Measurements from ENCODE around the gene ZNRF2. TPM values are rescaled to one million over a fixed set of nuclear protein-coding genes. Genes with fewer than 3 reads are reported as not detected.
A peak's percentile ranks its signal among the peaks of the same experiment; 100 is the strongest.

Gene ZNRF2
- total RNA-seq, 3 donors from 2014 or later (not counting 1 experiment from before 2014, with no cell fraction given), result 35.0 to 43.7 (median 36.3) TPM

DNA sequence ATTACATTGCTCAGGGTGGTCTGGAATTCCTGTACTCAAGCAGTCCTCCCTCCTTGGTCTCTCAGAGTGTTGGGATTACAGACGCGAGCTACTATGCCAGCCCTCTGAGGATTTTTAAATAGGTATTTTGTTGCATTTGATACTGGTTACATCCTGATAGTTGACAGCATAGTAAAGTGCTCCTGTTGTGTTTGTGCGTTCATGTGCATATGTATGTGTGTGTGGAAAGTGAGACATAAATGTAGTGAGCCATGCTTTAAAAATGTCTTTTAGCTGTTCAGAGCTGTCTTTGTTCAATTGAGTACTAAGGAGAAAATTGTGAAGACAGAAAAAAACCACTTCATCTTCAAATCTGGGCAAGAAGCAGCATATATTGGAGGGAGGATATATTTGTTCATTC lies 27.8 kb downstream of the ZNRF2 start:
- Histone ChIP-seq H3K9me3 (ENCODE audit: control insufficient read depth, insufficient read depth, low read length) (no peaks in the 10 kb centered on the region), H3K27me3 (ENCODE audit: control insufficient read depth, insufficient read depth, low read length) (no peaks in the 10 kb centered on the region), H3K27ac (ENCODE audit: low read length) (no peak overlapping the region), H3K4me1 (ENCODE audit: control insufficient read depth, insufficient read depth, low read length) (peaks cover 2% of the 10 kb centered on the region), H3K4me3 (ENCODE audit: low read length) (no peak overlapping the region), H3K36me3 (ENCODE audit: control insufficient read depth, insufficient read depth, low read length) (no peaks in the 10 kb centered on the region)
- peaks cover 55 to 60% of the 10 kb centered on the region in 2 donors for H3K4me1 Mint-ChIP-seq
- 95% methylated on average over 3 of the region's 3 CpGs for WGBS (ENCODE audit: insufficient coverage)
- intact Hi-C loops (cut with micrococcal nuclease), result no loop called here
- H3K27ac Mint-ChIP-seq, result no peak overlapping the region
- DNase-seq (no peak), ATAC-seq (no peak)
- no peaks in the 10 kb centered on the region for H3K9me3 Mint-ChIP-seq
- TF ChIP-seq, protein P1, sequence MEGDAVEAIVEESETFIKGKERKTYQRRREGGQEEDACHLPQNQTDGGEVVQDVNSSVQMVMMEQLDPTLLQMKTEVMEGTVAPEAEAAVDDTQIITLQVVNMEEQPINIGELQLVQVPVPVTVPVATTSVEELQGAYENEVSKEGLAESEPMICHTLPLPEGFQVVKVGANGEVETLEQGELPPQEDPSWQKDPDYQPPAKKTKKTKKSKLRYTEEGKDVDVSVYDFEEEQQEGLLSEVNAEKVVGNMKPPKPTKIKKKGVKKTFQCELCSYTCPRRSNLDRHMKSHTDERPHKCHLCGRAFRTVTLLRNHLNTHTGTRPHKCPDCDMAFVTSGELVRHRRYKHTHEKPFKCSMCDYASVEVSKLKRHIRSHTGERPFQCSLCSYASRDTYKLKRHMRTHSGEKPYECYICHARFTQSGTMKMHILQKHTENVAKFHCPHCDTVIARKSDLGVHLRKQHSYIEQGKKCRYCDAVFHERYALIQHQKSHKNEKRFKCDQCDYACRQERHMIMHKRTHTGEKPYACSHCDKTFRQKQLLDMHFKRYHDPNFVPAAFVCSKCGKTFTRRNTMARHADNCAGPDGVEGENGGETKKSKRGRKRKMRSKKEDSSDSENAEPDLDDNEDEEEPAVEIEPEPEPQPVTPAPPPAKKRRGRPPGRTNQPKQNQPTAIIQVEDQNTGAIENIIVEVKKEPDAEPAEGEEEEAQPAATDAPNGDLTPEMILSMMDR (IDR thresholded peaks at IDR 0.05), result no peak
- H3K4me3 Mint-ChIP-seq, result no peak overlapping the region
- no peaks in the 10 kb centered on the region for H3K36me3 Mint-ChIP-seq
- no peaks in the 10 kb centered on the region for H3K27me3 Mint-ChIP-seq (ENCODE audit: low read depth in 2 of 2)

DNA sequence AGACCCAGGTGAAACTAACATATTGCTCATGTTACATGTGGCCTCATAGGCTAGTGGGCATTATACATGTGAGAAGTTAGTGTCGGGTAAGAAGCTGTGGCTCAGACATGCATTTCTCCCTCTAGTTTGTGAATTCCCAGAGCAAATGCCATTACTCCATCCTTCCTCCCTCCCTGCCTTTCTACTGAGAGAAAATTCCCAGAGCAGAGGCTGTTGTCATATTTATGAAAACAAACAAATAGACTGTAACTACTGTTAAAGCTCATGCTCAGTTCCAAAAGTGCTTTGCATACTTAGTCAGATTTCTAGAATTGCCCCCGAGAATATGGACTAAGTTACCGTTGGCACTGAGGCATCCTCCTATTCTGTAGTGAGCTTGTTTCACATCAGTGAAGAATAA lies 29.0 kb downstream of the ZNRF2 start:
- peak overlapping the region in 1 of 2 donors; percentile 24 for H3K27ac Mint-ChIP-seq

DNA sequence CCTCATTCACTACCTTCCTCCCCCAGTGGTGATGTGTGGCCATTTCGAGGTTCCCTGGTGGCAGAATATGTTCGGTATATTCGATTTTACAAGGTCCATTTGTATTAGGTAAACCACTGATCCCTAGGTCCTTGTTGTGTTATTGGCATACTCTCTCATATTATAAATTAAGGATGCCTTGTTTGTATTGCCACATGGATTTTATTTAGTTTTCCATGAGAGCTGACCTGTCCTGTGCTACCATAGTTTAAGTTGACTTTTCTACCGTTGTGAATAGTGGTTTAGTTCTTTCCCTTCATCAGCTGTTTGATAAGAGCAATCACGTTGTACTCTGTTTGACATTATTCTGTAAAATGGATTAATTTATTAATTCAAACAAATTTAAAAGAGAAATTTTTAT lies 29.4 kb downstream of the ZNRF2 start:
- H3K27ac ChIP-seq (ENCODE audit: low read length), result no peak overlapping the region
- Mint-ChIP-seq H3K4me1 (peaks cover 60 to 61% of the 10 kb centered on the region in 2 donors), H3K27me3 (ENCODE audit: low read depth in 2 of 2) (no peaks in the 10 kb centered on the region), H3K36me3 (no peaks in the 10 kb centered on the region), H3K27ac (peak overlapping the region in 1 of 2 donors; percentile 24), H3K9me3 (no peaks in the 10 kb centered on the region), H3K4me3 (no peak overlapping the region)
- intact Hi-C loops (cut with micrococcal nuclease), result no loop called here
- H3K4me3 ChIP-seq (ENCODE audit: low read length), result no peak overlapping the region
- no peaks in the 10 kb centered on the region for H3K4me1 ChIP-seq (ENCODE audit: control insufficient read depth, insufficient read depth, low read length)
- H3K27me3 ChIP-seq (ENCODE audit: control insufficient read depth, insufficient read depth, low read length), result no peaks in the 10 kb centered on the region
- ATAC-seq, result no peak
- no peak for DNase-seq
- TF ChIP-seq, protein P1 (IDR thresholded peaks at IDR 0.05), result no peak
- H3K36me3 ChIP-seq (ENCODE audit: control insufficient read depth, insufficient read depth, low read length), result no peaks in the 10 kb centered on the region
- no peaks in the 10 kb centered on the region for H3K9me3 ChIP-seq (ENCODE audit: control insufficient read depth, insufficient read depth, low read length)
- WGBS (ENCODE audit: insufficient coverage), result 67% methylated on average over 1 of the region's 5 CpGs

More for the DNA sequence above, 29.0 kb downstream of the ZNRF2 start:
- H3K4me1 ChIP-seq (ENCODE audit: control insufficient read depth, insufficient read depth, low read length), result peaks cover under 1% of the 10 kb centered on the region
- Mint-ChIP-seq H3K9me3 (no peaks in the 10 kb centered on the region), H3K27me3 (ENCODE audit: low read depth in 2 of 2) (no peaks in the 10 kb centered on the region), H3K36me3 (no peaks in the 10 kb centered on the region), H3K4me3 (no peak overlapping the region), H3K4me1 (peaks cover 59 to 60% of the 10 kb centered on the region in 2 donors)
- no peaks in the 10 kb centered on the region for H3K9me3 ChIP-seq (ENCODE audit: control insufficient read depth, insufficient read depth, low read length)
- WGBS (ENCODE audit: insufficient coverage), result 90% methylated on average over 3 of the region's 3 CpGs
- intact Hi-C loops (cut with micrococcal nuclease), result no loop called here
- TF ChIP-seq, protein P1 (IDR thresholded peaks at IDR 0.05), result no peak
- ATAC-seq, result no peak
- H3K4me3 ChIP-seq (ENCODE audit: low read length), result no peak overlapping the region
- no peaks in the 10 kb centered on the region for H3K27me3 ChIP-seq (ENCODE audit: control insufficient read depth, insufficient read depth, low read length)
- no peaks in the 10 kb centered on the region for H3K36me3 ChIP-seq (ENCODE audit: control insufficient read depth, insufficient read depth, low read length)
- no peak for DNase-seq
- H3K27ac ChIP-seq (ENCODE audit: low read length), result no peak overlapping the region

DNA sequence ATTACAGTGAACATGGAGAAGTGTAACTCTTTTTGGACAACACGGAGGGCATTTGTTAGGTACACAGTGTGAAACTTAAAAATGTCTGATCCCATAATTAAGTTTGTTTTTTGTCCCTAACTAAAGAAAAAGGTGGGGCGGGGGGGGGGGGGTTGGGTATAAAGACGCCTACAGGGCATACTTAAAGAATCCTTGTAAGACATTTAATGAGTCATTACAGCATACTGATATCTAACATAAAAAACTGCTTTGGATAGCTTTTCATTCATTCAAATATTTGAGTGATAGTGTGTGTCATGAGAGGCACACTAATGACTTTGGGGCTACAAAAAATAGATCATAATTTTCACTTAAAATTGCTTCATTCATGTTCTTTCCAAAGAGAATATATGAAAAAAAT lies 31.2 kb downstream of the ZNRF2 start:
- H3K4me3 ChIP-seq (ENCODE audit: low read length), result no peak overlapping the region
- no peak overlapping the region for H3K27ac ChIP-seq (ENCODE audit: low read length)
- no peaks in the 10 kb centered on the region for H3K36me3 Mint-ChIP-seq
- H3K27ac Mint-ChIP-seq, result peak overlapping the region in 1 of 2 donors; percentile 34
- no peaks in the 10 kb centered on the region for H3K36me3 ChIP-seq (ENCODE audit: control insufficient read depth, insufficient read depth, low read length)
- no peaks in the 10 kb centered on the region for H3K9me3 Mint-ChIP-seq
- 100% methylated on average over 1 of the region's 3 CpGs for WGBS (ENCODE audit: insufficient coverage)
- H3K27me3 Mint-ChIP-seq (ENCODE audit: low read depth in 2 of 2), result no peaks in the 10 kb centered on the region
- intact Hi-C loops (cut with micrococcal nuclease), result no loop called here
- no peaks in the 10 kb centered on the region for H3K27me3 ChIP-seq (ENCODE audit: control insufficient read depth, insufficient read depth, low read length)
- TF ChIP-seq, protein P1 (IDR thresholded peaks at IDR 0.05), result no peak
- H3K4me3 Mint-ChIP-seq, result no peak overlapping the region
- H3K9me3 ChIP-seq (ENCODE audit: control insufficient read depth, insufficient read depth, low read length), result no peaks in the 10 kb centered on the region
- no peaks in the 10 kb centered on the region for H3K4me1 ChIP-seq (ENCODE audit: control insufficient read depth, insufficient read depth, low read length)
- DNase-seq (no peak), ATAC-seq (no peak)
- H3K4me1 Mint-ChIP-seq, result peaks cover 56 to 64% of the 10 kb centered on the region in 2 donors

All from natural killer cell (primary cell).